Measurements from ENCODE around the gene HSD3B7. TPM values are rescaled to one million over a fixed set of nuclear protein-coding genes. Genes with fewer than 3 reads are reported as not detected.
"Not testable (repeated sequence)": the region's sequence is repeated elsewhere in the genome, so short reads cannot be mapped to it uniquely, and the experiment has no call there.

The HSD3B7 gene
- 21.0 and 26.4 TPM in 2 replicates for total RNA-seq

DNA sequence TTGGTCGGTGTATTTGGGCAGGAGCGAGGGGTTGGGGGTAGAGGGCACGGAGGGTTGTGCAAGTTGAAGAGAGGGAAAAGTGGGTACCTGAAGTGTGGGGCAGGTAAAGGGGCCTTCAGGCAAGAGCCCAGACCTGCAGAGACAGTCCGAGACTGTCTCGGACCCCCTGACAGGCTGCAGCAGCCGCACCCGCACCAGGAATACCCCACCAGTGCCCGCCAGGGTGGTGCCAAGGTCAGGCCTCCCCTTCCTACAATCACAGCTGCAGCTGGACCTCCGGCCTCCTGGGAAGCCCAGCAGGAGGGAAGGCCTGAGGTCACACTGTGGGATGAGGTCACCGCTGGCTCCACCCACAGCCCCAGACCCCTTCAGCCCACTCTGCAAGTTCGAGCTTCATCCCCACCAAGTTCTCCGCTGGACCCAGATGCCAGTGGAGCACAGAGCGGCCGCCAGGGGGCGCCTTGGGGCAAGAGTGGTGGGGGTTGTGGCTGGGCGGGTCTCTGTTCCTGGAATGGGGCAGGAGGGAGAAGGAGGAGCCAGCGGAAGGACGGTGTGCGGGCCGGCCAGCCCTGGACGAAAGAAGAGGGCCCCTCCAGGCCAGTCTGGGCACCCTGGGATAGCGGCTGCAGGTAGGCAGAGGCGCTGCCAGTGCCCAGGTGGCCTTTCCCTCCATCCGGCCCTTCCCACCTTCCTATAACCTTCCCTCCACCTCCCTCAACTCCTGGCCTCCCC is at the start of gene HSD3B7:
HSD3B7 (plus strand) TSS at position 539 of the 732 bp plus-strand sequence. CDS start 452 bp downstream, outside the sequence.
- DNase-seq = peak; percentile 87

DNA sequence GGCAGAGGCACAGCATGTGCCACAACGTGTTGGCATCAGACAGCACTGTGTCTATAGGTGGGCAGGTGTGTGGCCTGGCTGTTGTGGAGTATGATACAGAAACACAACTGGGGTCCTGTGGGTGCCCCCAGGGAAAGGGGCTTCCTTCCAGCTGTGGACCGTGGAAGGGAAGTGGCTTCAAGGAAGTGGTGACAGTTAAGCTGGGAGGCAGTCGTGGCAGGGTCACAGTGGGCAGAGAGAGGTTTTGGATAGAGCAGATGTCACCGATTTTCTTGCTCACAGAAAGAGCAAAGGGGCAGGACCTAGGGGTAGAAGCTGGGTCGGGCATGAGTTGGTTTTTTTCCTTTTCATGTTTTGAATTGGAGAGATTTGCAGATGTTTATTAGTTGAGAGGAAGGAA is 47.3 kb upstream of the HSD3B7 start:
- no peak for DNase-seq

DNA sequence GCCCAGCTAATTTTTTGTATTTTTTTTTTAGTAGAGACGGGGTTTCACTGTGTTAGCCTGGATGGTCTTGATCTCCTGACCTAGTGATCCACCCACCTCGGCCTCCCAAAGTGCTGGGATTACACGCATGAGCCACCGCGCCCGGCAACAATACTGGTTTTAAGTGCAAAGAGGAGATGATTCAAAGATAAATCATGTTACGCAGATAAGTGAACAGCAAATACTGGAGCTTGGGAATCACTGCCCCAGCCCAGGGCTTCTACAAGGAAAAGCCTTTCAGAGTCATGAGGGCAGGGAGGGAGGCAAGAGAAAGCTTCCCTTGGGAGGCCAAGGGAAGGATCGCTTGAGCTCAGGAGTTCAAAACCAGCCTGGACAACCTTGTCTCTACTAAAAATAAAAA is 45.4 kb upstream of the HSD3B7 start:
- DNase-seq = not testable (repeated sequence)

DNA sequence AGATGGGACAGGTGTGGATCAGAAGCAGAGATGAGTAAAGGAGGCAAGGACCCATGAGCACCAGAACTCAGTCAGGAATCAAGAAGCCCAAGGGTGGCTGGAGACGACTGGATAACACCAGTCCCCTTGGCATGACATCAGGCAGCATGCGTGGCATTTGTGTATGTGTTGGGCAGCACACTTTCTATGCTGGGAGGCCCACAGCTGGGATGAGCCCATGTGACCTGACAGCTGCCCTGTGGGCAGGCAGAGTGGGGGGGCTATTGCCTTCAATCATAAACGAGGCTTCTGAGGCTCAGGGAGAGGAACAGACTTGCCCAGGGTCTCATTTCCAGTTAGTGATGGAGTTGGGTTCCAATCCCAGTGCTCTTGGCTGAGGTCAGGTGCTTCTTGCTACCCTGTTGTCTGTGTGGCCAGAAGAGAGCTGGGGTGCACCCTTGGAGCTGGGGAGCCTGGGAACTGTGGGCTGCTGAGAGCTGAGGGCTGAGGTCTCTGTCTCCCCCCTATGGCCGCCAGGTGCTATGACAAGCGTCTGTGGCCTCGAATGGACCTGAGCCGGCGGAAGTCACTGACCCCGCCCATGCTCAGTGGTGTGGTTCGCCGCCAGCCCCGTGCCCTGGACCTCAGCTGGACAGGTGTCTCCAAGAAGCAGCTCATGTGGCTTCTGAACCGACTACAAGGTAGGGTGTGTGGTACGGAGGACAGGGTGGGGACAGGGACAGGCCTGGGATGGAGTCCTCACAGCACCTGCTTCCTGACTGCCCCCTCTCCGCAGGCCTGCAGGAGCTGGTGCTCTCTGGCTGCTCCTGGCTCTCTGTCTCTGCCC is 43.2 kb upstream of the HSD3B7 start:
- DNase-seq = peak; percentile 84

DNA sequence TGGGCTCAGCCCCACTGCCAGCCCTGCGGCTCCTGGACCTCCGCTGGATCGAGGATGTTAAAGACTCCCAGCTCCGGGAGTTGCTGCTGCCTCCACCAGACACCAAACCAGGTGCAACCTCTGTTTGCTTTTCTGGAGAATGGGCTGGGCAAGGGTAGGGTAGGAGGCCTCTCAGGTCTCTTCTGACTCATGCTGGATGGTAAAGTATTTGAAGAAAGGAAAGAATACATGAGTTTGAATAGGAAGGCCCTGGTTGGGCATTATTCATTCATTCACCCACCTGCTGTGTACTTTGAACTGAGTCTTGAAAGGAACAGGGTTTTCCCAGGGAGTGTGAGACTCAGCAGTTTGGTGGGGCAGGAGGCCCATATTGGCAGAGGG is 42.6 kb upstream of the HSD3B7 start:
- no peak for DNase-seq

- no peak for DNase-seq
Observed at GRCh38 chr16:30944352-30944751, 40.7 kb upstream of the HSD3B7 start.

- DNase-seq = no peak
Observed at GRCh38 chr16:30946671-30947540, 38.1 kb upstream of the HSD3B7 start.

- DNase-seq = no peak
Observed at GRCh38 chr16:30947541-30947858, 37.5 kb upstream of the HSD3B7 start.

GRCh38 chr16:30947859-30948666 is 36.9 kb upstream of the HSD3B7 start:
- DNase-seq = peak; percentile 99

DNA sequence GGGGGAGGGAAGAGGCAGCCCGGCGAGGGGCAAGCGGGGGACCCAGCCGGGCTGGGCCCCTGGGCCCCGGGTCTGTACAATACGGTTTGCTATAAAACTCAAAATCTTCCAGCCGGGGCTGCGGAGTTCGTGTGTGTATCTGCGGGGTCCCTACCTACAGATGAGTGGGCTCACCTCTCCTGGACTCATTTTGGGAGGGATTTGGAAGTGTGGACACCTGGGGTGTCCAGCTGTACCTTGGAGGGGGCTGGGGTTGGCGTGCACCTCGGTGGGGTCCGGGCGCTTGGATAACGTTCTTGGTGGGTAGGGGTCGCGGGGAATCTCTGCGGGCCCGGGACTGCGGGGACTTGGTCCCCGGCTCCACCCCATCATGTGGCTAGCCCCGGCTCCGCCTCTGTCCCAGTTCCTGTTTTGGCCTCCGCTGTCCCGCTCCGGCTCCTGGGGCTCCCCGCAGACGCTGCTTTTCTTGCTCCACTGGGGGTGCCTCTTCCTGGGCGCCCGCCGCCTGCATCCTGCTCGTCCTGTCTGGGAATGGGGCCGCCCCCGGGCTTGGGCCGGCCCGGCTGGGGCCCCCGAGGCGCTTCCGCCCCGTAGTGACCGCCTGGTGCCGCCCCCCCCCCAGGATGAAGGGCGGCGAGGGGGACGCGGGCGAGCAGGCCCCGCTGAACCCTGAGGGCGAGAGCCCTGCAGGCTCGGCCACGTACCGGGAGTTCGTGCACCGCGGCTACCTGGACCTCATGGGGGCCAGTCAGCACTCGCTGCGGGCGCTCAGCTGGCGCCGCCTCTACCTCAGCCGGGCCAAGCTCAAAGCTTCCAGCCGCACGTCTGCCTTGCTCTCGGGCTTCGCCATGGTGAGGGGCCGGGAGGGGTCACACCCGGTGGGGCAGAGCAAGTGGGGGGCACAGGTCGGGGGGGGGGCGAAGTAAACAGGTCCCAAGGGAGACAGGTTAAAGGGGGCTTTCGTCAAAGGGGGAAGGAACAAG is 36.0 kb upstream of the HSD3B7 start, which contains the start of gene ORAI3:
ORAI3 (plus strand) TSS at position 402 of the 983 bp plus-strand sequence; CDS start at position 624, 222 bp downstream.
- peak; percentile 65 for DNase-seq

- DNase-seq = peak; percentile 71
Observed at GRCh38 chr16:30949650-30950515, 35.1 kb upstream of the HSD3B7 start.

- DNase-seq = no peak
Observed at GRCh38 chr16:30950516-30951065, 34.4 kb upstream of the HSD3B7 start.

GRCh38 chr16:30951193-30951592 is 33.8 kb upstream of the HSD3B7 start:
- DNase-seq = no peak

DNA sequence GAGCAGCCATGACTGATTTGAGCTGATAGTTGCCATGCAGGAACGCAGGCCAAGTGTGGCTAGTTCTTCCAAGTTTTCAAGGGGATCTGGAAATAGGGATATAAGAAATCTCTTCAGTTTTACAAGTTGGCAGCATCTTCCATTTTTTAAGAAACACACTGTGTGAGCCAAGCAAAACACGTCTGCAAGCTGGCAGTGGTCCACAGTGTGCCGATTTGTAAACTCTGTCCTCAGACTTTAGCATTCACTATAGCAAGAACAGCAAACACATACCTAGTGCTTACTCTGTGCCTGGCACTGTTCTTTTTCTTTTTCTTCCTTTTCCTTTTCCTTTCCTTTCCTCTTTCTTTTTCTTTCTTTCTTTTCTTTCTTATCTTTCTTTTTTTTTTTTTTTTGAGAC is 33.3 kb upstream of the HSD3B7 start:
- no peak for DNase-seq

DNA sequence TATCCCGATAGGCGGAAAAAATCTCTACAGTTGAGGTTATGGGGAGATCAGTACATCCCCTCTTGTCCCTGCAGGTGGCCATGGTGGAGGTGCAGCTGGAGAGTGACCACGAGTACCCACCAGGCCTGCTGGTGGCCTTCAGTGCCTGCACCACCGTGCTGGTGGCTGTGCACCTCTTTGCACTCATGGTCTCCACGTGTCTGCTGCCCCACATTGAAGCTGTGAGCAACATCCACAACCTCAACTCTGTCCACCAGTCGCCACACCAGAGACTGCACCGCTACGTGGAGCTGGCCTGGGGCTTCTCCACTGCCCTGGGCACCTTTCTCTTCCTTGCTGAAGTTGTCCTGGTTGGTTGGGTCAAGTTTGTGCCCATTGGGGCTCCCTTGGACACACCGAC is 31.9 kb upstream of the HSD3B7 start:
- DNase-seq = no peak

- DNase-seq = peak; percentile 90
Observed at GRCh38 chr16:30953511-30954124, 31.4 kb upstream of the HSD3B7 start.

DNA sequence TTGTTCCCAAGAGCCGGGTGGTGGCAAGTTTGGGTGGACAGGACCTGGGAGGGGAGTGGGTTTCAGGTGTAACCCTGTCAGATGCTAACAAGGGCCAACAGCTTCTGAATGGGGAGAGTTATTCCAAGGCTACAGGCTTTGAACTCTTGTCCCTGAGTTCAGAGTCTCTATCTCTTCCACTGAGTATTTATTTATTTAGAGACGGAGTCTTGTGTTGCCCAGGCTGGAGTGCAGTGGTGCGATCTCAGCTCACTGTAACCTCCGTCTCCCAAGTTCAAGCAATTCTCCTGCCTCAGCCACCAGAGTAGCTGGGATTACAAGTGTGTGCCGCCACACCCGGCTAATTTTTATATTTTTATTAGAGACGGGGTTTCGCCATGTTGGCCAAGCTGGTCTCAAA is 30.0 kb upstream of the HSD3B7 start:
- no peak for DNase-seq

GRCh38 chr16:30956601-30957455 is 28.2 kb upstream of the HSD3B7 start:
- DNase-seq = peak; percentile 93
